NB4 (cell line): ENCODE data around the gene ABLIM1.

ENCODE experiments used
- DNase-seq: peaks from one replicate; pipeline ENCODE4 v3.0.0; 2010; ENCODE audit warnings: low read depth
- H3K4me3 ChIP-seq: one replicate; pipeline ENCODE4 v1.5.1; 2011; ENCODE audit warnings: mild to moderate bottlenecking, low read depth, low read length, moderate library complexity
- MYC ChIP-seq: IDR thresholded peaks from 2 replicates; pipeline ENCODE4 v1.6.1; 2011; ENCODE audit warnings: low read depth, low read length
- POLR2A ChIP-seq: IDR thresholded peaks from 2 replicates; pipeline ENCODE4 v1.6.1; 2011; ENCODE audit warnings: mild to moderate bottlenecking; ENCODE audit not compliant: insufficient read length; ENCODE audit errors: extremely low read depth
- TF ChIP-seq, protein P1 (sequence below): IDR thresholded peaks from one replicate; pipeline ENCODE4 v1.5.1; 2012; ENCODE audit warnings: low read depth, low read length
- TF ChIP-seq, protein P2 (sequence below): IDR thresholded peaks from 2 replicates; pipeline ENCODE4 v1.6.1; 2011; ENCODE audit warnings: low read depth, low read length

ABLIM1 gene

DNA sequence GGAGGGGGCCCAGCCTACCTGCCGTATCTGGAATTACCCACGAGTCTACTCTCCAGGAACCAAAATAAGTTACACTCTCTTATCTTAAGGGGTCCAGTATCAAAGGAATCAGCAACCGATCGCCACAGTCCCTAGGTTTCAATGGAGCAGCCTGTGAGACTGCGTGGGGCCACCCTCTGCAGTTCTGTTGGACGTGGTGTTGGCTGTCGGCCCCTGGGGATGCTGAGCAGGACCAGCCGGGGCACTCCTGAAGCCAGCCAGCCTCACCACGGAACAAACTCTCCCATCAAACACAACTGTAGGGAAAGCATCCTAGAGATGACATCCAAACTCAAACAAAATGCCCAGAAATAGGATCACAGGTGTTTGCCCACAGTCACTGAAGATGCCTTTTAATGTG, 25.5 kb upstream of the ABLIM1 start:
- H3K4me3 ChIP-seq = no peak overlapping the region
- TF ChIP-seq, protein P1, sequence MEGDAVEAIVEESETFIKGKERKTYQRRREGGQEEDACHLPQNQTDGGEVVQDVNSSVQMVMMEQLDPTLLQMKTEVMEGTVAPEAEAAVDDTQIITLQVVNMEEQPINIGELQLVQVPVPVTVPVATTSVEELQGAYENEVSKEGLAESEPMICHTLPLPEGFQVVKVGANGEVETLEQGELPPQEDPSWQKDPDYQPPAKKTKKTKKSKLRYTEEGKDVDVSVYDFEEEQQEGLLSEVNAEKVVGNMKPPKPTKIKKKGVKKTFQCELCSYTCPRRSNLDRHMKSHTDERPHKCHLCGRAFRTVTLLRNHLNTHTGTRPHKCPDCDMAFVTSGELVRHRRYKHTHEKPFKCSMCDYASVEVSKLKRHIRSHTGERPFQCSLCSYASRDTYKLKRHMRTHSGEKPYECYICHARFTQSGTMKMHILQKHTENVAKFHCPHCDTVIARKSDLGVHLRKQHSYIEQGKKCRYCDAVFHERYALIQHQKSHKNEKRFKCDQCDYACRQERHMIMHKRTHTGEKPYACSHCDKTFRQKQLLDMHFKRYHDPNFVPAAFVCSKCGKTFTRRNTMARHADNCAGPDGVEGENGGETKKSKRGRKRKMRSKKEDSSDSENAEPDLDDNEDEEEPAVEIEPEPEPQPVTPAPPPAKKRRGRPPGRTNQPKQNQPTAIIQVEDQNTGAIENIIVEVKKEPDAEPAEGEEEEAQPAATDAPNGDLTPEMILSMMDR = no peak
- no peak for TF ChIP-seq MYC
- TF ChIP-seq POLR2A = no peak
- TF ChIP-seq, protein P2, sequence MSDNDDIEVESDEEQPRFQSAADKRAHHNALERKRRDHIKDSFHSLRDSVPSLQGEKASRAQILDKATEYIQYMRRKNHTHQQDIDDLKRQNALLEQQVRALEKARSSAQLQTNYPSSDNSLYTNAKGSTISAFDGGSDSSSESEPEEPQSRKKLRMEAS = no peak
- no peak for DNase-seq

DNA sequence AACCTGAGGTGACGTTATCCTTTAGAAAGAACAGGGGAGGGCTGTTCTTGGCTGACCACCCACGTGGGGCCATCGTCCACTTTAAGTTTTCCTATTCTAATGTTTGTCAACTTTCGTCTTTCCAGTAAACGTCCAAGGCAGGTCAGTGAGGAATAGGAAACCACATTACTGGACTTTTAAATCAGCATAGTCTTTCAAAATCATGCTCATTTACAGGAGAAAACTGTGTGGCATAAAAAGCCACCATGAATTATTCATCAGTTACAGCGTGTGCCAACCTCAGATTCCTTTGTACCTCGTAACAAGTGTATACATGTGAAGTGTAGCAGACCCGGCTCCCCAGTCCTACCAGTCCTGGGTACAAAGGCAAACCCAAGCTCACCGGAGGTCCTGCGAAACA, 25.1 kb upstream of the ABLIM1 start:
- TF ChIP-seq, protein P2 = no peak
- TF ChIP-seq MYC (no peak), POLR2A (no peak)
- TF ChIP-seq, protein P1 = no peak
- no peak for DNase-seq
- H3K4me3 ChIP-seq = no peak overlapping the region

DNA sequence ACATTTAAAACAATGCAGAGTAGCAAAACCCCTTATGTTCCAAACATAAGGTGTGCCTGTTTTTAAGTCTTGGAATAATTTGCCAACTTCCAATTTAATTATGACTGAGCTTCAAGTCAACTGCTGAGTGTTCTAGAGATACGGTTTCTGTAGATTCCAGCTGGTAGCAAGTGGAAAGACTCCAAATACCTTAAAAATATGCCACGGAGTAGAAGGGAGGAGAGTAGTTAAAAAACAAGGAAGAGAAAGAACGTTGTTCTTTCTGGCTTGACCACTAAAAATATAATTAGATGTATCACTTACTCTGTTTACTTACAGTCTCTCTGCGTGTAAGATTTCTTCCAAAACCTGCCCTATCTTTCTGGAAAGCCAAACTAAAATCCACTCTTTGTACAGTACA, 24.5 kb upstream of the ABLIM1 start:
- no peak overlapping the region for H3K4me3 ChIP-seq
- no peak for DNase-seq

DNA sequence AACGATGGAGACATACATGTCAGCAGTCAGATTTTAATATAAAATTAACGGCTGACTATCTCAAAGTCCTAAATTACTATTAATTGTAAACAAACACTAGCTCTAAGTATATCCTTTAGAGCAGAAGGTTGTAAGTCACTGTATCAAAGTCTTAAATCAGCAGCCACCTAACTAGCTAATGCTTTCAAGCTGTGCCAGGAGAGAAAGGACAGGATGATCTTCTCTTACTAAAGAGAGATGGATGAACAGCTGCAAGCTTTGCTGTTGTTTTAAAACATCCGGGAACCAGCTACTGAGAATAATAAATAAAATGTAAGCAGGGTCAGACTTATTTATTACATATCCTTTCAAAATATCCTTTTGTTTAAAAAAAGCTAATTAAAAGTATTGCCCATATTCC, 24.0 kb upstream of the ABLIM1 start:
- H3K4me3 ChIP-seq = no peak overlapping the region
- DNase-seq = no peak
- TF ChIP-seq, protein P2 = no peak
- TF ChIP-seq, protein P1 = no peak
- TF ChIP-seq MYC = no peak
- no peak for TF ChIP-seq POLR2A

More for the DNA sequence above, 24.5 kb upstream of the ABLIM1 start:
- TF ChIP-seq MYC = no peak
- TF ChIP-seq, protein P2 = no peak
- TF ChIP-seq, protein P1 = no peak

DNA sequence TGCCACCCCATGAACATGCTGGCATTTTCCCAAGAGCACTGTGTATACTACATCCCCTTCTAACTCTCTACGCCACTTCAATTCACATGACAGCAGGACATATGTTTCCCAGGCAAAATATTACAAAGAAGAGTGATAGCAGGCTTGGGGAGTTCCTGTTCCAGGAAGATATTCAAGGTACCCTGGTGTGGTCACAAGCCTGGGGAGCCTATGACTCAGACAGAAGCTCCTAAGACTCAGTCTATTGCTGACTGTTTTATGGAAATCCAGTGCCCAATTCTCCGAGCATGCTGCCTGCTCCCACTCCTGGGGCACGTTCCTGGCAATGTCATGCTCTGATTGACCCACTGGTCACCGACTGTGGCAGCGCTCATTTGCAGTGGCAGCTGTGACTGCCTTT, 23.5 kb upstream of the ABLIM1 start:
- TF ChIP-seq, protein P2 = no peak
- TF ChIP-seq, protein P1 = no peak
- TF ChIP-seq POLR2A (no peak), MYC (no peak)
- no peak overlapping the region for H3K4me3 ChIP-seq
- peak; percentile 12 for DNase-seq
